HG03354 (cell line): ENCODE data around the gene PRDM15.

ENCODE experiments used
- ATAC-seq: cut with Tn5 transposase; IDR thresholded peaks from one replicate; pipeline ENCODE4 v1.9.1; 2021; ENCODE audit warnings: mild to moderate bottlenecking; ENCODE audit not compliant: unreplicated experiment, poor library complexity, severe bottlenecking

Gene PRDM15

GRCh38 chr21:41831866-41832595 lies 47.1 kb downstream of the PRDM15 start:
- ATAC-seq, result no peak

- ATAC-seq, result no peak
Observed at GRCh38 chr21:41831453-41831831, 47.7 kb downstream of the PRDM15 start.

- ATAC-seq, result no peak
Observed at GRCh38 chr21:41830764-41831452, 48.2 kb downstream of the PRDM15 start.

GRCh38 chr21:41830145-41830707 lies 48.9 kb downstream of the PRDM15 start:
- ATAC-seq, result no peak

GRCh38 chr21:41828884-41829360 lies 50.2 kb downstream of the PRDM15 start:
- no peak for ATAC-seq

GRCh38 chr21:41827951-41828883 lies 50.9 kb downstream of the PRDM15 start:
- ATAC-seq, result no peak

GRCh38 chr21:41825881-41826280 lies 53.3 kb downstream of the PRDM15 start:
- ATAC-seq, result no peak

GRCh38 chr21:41825216-41825615 lies 53.9 kb downstream of the PRDM15 start:
- ATAC-seq, result no peak

- no peak for ATAC-seq
Observed at GRCh38 chr21:41824466-41825207, 54.5 kb downstream of the PRDM15 start.

GRCh38 chr21:41823906-41824305 lies 55.2 kb downstream of the PRDM15 start:
- ATAC-seq, result no peak

GRCh38 chr21:41823166-41823565 lies 56.0 kb downstream of the PRDM15 start:
- ATAC-seq, result no peak

- ATAC-seq, result no peak
Observed at GRCh38 chr21:41821756-41822431, 57.2 kb downstream of the PRDM15 start.

GRCh38 chr21:41821081-41821755 lies 57.9 kb downstream of the PRDM15 start:
- ATAC-seq, result no peak

GRCh38 chr21:41820384-41821080 lies 58.6 kb downstream of the PRDM15 start:
- no peak for ATAC-seq

- no peak for ATAC-seq
Observed at GRCh38 chr21:41819856-41820281, 59.3 kb downstream of the PRDM15 start.

GRCh38 chr21:41819236-41819855 lies 59.8 kb downstream of the PRDM15 start:
- no peak for ATAC-seq
